GM21717 (cell line): Measurements from ENCODE around the gene CEP104.

Experiments used
- ATAC-seq: cut with Tn5 transposase; IDR thresholded peaks from one replicate; pipeline ENCODE4 v1.9.1; 2021; ENCODE audit warnings: mild to moderate bottlenecking, moderate library complexity; ENCODE audit not compliant: unreplicated experiment

Gene CEP104

DNA sequence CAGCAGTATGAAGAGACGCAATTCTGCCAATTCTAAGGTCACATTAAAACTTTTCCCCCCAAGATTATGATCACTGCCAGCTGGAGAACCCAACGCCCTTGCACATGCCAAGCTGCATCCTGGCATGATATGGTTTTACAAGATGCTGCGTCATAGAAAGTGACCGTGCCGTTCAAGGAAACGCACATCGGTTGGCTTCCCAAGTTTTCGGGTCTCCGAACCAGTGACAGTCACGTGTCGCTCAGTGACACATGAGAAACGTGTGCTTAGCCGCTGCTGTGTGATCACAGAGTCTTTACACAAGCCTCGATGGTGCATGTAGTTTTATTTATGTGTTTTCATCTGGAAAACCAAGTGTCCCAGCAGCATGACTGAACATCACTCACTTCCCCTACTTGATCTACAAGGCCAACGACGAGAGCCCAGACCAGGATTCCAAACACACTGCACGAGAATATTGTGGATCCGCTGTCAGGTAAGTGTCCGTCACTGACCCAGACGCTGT, 77.0 kb downstream of the CEP104 start:
- no peak for ATAC-seq

DNA sequence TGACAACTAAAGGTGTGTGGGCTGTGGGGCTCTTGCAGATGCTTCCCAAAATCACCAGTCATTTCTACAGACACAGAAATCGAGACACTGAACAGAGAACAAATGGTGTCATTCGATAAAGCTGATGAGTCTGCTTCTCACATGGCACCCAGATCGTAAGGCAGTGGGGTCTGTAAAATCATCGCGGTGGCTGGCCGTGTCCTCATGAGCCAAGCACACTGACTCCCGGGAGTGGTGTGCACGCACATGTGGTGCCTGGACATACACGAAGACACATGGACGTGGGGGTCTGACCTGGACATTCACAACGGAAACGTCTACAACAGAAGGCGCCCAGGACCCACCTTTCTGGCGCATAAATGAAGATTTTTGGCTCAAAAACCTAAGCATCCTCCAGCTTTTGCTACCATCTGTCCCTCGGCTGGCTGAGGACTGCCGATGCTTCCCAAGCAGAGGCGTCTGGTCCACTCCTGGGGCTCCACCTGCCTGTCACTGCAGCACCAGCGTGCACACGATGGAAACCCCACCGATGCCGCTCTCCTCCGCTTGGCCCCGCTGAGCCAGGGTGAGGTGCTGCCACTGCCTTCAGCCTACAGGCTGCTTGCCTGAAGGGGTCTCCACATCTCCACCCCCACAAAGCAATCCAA, 77.6 kb downstream of the CEP104 start:
- ATAC-seq = no peak

- ATAC-seq = no peak
These were observed 78.3 kb downstream of the CEP104 start for GRCh38 chr1:3778590-3779264.

DNA sequence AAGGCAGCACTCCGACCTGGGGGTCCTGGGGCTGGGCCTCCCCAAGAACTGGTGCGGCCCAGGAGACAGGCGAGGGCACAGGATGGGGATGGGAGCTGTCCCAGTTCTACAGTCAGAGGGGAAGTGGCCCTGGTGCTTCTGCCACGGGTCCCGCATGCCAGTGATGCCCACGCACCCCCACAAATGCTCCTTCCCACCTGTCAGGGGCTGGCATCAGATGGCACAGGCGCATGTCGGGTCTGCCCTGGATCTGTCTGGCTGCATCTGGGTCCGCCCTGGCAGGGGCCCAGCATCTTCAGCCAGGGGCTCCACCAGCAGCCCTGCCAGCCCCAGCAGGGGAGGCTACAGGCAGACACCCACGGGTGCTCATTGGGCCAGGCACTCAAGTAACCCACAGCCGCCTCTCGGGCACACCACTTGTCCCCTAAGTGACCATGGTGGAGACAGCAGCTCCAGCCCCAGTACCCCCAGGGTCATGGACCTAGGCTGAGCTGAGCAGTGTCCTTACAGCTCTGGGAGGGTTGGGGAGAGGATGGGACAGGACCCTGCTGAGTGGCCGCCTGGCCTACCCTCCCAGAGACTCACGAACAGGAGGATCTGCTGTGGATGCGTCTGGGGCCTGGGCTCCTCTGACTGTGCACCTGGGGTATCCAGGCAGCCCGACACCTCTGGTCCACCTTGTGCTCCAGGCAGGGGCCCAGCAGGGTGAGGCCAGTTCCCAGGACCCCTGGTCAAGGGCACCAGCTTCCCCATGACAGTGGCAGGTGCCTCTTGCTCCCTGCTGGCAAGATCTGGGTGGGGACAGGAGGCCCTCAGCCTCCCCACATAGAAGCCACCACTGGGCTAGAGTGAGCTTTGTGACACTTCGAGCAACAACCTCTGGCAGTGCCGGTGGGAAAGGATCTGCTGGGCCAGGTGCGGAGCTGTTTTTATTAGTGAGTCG, 79.1 kb downstream of the CEP104 start:
- ATAC-seq = no peak

DNA sequence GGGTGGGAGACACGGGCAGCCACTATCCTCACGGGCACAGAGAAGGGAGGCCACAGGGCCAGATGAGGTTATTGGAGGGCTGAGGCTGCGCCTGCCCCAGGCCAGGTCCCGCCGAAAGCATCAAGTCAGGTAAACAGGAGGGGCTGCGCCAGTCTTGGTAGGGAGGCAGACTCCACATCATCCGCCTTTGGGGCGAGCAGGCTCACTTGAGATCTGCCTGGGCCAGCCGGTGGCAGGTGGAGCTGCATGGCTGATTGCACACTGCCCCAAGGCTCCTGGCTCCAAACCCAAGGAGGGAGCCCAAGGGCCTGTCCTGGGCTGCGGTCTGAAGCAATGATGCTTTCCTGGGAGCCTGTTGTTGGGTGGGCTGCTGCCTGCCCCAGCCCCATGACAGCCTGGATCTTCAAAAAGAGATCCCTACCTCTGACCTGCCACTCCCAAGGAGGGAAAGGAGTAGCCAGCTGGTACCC, 79.9 kb downstream of the CEP104 start:
- no peak for ATAC-seq

GRCh38 chr1:3776231-3776961, 80.6 kb downstream of the CEP104 start:
- no peak for ATAC-seq

DNA sequence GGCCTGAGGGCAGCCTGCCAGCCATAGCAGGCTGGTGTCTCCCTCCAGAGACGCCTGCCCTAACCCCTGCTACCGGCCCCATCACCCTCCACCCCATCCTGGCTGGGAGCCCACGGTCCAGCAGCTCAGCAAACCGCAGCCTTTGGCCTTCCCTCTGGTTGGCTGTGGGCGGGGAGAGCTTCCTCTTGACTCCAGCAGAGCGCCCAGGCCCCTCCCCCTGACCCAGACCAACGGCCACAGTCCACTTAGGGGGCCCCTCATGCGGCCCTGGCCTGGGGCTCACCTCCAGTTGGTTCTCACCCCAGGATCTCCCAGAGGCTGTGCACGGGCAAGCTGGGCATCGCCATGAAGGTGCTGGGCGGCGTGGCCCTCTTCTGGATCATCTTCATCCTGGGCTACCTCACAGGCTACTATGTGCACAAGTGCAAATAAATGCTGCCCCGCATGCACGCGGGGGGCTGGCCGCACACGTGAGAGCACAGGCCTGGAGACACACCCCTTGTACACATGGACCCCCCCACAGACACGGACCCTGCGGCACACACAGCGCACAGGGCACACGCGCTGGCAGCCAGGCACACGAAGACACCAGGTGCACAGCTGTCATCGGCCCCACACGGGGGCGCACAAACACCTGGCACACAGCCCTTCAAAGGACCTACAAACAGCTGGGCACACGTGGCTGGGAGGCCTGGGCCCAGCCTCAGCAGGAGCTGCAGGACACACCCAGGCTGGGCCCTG, 81.4 kb downstream of the CEP104 start:
- no peak for ATAC-seq

GRCh38 chr1:3774946-3775489, 82.0 kb downstream of the CEP104 start:
- no peak for ATAC-seq

- ATAC-seq = no peak
These were observed 82.6 kb downstream of the CEP104 start for GRCh38 chr1:3774276-3774945.

DNA sequence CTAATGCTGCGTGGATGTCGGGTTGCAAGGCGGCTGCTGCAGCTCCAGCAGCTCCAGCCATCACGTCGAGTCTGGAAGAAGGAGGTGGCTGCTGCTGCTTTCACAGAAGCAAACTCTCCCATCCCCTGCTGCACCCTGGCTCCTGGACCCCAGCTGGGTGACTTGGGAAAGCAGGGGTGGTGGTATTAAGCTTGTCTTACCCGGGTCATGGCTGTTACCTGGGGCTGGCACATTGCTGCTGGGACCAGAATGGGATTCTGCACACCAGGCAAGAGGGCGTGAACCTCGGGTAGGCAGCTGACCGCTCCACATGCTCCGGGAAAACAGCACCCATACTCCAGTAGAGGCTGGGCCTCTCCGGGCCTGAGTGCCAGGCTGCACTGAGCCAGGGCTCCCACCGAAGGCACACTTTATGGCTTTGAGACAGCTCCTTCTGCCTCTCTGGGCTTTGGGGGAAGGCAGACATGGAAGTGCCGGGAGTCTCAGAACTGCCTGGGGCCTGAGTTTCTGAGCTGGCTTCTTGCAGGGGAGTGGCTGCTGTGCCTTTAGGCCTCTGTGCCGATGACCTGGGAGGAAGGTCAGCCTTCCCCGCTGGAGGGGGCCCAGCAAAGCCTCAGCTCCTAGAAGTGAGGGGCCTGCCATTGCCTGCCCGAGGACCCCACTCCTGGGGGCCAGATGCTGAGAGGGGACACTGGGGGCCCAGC, 83.3 kb downstream of the CEP104 start:
- ATAC-seq = no peak

DNA sequence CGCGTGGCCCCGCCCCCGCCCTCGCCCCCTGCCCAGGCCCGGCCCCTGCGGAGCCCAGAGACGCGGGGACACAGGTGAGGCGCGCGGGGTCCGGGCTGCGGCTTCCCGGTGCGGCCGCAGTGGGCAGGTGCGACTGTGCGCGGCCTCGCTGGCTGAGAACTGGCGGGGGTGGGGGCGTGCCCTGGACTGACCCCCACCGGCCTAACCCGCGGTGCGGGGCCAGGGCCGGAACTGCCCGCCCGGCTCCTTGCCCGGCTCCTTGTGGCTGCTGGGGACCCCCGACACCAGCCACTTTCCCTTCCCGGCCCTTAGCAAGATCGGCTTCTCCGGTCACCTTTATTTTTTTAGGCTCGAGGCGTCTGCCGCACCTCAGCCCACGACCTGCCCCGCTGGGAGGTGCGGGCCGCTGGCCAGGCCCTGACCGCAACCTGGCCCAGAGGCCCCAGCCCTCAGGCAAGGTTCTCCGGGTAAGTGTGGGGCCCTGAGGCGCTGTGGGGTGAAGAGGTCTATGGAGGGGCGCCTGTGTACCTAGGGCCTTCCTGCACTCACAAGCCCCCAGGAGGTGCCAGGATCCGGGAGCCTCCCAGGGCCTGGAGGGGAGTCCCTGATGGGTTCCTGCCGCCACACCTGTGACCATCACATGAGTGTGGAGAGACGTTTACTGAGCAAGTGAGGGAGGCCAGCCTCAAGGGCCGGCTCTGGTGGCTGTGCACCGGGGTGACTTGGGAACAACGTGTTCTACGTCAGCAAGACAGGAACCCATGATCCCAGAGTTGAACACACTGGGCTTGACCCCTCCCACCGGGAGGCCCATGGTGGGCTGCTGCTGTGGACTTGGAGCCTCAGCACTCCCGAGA, 84.1 kb downstream of the CEP104 start, which contains the start of gene SMIM1:
SMIM1 (plus strand) TSS at position 35 of the 857 bp plus-strand sequence. CDS start 2,625 bp downstream, outside the sequence.
- no peak for ATAC-seq

- peak; percentile 39 for ATAC-seq
These were observed 84.8 kb downstream of the CEP104 start for GRCh38 chr1:3772027-3772714.

- no peak for ATAC-seq
These were observed 85.6 kb downstream of the CEP104 start for GRCh38 chr1:3771108-3772026.

DNA sequence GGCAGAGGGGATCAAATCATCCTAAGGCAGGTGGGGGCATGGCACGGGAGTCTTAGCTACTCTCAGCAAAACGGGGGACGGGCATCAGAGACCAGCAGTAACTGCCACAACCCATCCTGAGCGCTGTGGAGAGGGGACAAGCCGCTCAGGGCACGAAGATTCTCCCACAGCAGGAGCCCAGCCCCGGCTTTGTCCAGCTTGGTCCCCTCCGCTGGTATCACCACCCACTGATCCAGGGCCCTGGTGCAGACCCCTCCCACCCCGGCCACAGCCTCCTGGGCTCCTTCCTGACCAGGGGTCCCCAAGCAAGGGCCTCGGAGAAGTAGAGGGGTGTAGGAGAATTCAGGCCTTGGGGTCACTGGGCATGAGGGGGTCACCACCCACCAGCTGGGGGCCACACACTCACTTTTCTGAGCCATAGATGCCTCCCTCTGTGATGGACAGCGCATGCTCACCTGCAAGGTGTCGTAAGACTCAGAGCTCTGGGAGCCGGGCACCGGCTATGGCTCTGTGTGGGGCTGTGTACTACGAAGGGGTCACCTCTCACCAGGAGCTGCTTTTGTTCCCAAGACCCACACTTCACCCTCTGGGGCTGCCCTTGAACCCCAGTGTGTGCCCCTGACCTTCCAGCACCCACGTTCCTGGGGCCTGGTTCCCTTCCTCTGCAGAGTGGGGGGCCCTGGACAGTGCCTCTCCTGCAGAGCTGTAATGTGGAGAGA, 86.8 kb downstream of the CEP104 start:
- ATAC-seq = no peak

- ATAC-seq = no peak
These were observed 88.1 kb downstream of the CEP104 start for GRCh38 chr1:3768811-3769390.
